ENCODE measurements around the gene AATK.

Gene AATK

DNA sequence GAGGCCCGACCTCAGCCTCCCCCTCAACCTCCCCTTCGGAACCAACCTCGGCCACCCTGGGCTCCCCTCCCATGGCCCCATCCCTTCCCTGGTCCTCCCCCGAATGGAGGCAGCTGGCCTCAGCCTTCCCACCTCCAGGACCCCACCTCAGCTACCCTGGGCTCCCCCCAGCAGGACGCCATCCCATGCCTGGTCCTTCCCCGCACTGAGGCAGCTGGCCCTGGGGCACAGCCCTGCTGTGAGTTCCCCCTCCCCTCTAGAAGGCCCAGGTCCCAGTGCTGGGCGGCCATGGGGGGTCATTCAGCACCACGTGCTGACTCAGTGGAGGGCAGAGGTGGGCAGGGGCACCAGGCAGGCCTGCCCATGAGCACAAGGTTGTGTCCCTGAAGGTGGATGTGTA lies 29.7 kb downstream of the AATK start:
- TF ChIP-seq, protein P1, sequence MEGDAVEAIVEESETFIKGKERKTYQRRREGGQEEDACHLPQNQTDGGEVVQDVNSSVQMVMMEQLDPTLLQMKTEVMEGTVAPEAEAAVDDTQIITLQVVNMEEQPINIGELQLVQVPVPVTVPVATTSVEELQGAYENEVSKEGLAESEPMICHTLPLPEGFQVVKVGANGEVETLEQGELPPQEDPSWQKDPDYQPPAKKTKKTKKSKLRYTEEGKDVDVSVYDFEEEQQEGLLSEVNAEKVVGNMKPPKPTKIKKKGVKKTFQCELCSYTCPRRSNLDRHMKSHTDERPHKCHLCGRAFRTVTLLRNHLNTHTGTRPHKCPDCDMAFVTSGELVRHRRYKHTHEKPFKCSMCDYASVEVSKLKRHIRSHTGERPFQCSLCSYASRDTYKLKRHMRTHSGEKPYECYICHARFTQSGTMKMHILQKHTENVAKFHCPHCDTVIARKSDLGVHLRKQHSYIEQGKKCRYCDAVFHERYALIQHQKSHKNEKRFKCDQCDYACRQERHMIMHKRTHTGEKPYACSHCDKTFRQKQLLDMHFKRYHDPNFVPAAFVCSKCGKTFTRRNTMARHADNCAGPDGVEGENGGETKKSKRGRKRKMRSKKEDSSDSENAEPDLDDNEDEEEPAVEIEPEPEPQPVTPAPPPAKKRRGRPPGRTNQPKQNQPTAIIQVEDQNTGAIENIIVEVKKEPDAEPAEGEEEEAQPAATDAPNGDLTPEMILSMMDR (IDR thresholded peaks at IDR 0.05; ENCODE audit: insufficient read depth, low read length, missing control alignments), result no peak
- no peak for DNase-seq (ENCODE audit: low read depth, low spot score)
- POLR2A ChIA-PET, result no interaction called here
- CTCF ChIA-PET, result interaction anchor here (1.0 kb wide), 1 partner anchor 12 kb away, joined by 3 read pairs; no protein-coding TSS in a partner anchor
- H3K4me3 ChIP-seq (ENCODE audit: low read depth, low read length), result no peak overlapping the region

DNA sequence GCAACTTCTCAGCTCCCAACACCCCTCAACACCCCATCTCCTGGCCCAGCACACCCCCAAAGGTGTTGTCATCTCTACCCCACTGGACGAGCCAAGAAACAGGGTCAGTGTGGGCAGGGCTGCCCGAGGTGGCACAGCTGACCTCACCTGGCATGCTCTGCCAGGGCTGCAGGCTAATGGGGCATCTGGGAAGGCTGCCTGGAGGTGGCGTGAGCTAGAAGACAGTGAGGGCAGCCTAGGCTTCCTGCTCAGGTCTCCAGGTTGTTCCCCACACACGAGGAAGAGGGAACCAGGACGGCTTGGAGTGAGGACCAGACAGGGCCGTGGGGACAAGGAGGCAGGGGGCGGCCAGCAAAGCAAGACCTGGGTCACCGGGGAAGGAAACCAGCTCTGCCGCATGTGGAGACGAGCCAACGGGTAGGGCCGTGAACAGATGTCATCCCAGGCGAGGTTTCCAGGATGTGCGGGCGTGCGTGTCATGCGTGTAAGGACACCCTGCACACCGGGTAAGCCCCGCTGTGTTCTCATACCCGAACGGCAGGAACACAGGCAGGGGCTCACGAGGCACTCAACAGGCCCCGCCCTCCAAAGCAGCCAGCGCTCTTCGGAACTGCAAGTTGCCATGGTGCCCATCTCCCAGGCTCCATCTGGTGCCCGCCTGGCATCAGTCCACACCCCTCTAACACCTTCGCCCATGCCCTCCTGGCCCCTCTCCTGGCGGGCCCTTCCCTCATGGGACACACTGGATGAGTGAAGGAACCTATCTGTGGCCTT lies 30.3 kb downstream of the AATK start:
- CTCF ChIA-PET, result interaction anchor here (1.0 to 7.0 kb wide), 2 partner anchors 7 to 12 kb away, joined by 3 to 38 read pairs; no protein-coding TSS in a partner anchor
- no peak for DNase-seq (ENCODE audit: low read depth, low spot score)
- TF ChIP-seq, protein P1 (IDR thresholded peaks at IDR 0.05; ENCODE audit: insufficient read depth, low read length, missing control alignments), result no peak
- H3K4me3 ChIP-seq (ENCODE audit: low read depth, low read length), result no peak overlapping the region
- POLR2A ChIA-PET, result no interaction called here

DNA sequence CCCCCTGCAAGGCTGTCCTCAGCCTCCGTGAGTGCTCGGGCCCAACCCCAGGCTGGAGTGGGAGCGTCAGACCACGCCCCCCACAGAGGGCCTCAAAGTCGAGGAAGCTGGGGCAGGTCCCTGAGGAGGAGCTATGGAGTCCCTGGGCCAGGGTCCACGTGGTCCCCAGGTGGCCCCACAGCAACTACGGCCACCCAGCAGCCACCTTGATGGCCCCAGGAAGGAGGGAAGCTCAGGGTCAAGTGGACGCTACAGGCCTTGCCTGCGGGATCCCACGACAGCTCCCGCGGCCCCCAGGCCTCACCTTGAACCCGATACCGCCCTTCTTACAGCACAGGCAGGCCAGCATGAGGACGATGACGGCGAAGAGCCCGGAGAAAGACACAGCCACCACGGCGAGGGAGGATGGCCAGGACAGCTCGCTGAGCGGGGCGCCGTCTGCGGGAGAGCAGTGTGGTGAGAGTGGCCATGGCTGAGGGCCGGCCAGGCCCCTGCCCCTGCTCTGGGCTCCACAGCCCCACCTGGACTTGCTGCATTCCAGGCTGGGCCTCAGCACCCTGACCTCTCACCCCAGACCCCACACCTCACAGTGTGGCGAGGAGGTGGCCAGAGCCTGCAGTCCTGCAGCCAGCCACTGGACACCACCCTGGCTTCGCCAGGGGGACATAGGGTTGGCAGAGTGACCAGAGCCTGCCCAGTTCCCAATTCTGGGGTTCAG lies 31.8 kb downstream of the AATK start:
- POLR2A ChIA-PET, result no interaction called here
- no peak for DNase-seq (ENCODE audit: low read depth, low spot score)
- TF ChIP-seq, protein P1 (IDR thresholded peaks at IDR 0.05; ENCODE audit: insufficient read depth, low read length, missing control alignments), result no peak
- no peak overlapping the region for H3K4me3 ChIP-seq (ENCODE audit: low read depth, low read length)
- CTCF ChIA-PET, result interaction anchor here (7.0 kb wide), 1 partner anchor 9 kb away, joined by 38 read pairs; no protein-coding TSS in a partner anchor

DNA sequence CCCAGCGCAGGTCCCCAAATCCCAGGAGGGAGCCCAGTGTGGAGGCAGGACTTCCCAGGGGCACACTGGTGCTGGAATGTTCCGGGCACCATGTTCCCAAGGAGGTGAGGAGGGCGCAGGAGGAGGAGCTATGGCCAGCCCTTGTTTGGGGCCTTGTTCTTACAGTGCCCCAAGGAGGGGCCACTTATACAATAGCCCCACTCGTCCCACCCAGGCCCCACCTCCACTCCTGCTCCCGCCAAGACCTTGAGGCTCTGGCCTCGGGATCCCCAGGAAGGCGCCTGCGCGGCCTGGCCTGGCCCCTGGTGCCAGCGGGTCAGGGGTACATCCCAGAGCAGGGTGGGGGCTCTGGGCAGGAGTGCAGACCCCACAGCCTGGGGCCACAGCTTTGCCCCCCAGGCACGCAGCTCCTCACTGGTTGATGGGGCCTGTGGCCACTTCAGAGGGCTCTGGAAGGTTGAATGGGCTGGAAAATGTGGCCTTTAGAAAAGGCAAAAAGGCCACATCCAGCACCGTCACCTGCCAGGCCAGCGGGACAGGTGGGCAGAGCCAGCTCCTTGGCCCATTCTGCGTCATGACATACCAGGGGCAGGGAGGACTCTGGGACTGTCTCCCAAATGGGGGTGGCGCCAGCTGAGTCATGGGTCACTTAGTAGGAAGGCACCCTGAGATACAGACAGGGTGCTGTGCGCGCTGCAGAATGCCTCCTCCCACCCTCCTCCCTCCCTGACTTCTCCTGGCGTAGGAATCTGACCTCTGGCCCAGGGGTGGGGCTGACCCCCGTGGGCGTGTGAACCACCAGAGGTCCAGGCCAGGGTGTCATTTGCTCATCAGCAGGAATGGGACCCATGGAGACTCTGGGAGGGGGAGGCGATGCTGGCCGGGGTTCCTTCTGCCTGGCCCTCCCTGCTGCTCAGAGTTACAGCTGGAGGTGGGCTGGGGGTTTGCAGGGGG lies 33.0 kb downstream of the AATK start:
- POLR2A ChIA-PET, result no interaction called here
- DNase-seq (ENCODE audit: low read depth, low spot score), result no peak
- CTCF ChIA-PET, result interaction anchor here (7.0 kb wide), 1 partner anchor 10 kb away, joined by 38 read pairs; no protein-coding TSS in a partner anchor
- H3K4me3 ChIP-seq (ENCODE audit: low read depth, low read length), result no peak overlapping the region
- TF ChIP-seq, protein P1 (IDR thresholded peaks at IDR 0.05; ENCODE audit: insufficient read depth, low read length, missing control alignments), result no peak

DNA sequence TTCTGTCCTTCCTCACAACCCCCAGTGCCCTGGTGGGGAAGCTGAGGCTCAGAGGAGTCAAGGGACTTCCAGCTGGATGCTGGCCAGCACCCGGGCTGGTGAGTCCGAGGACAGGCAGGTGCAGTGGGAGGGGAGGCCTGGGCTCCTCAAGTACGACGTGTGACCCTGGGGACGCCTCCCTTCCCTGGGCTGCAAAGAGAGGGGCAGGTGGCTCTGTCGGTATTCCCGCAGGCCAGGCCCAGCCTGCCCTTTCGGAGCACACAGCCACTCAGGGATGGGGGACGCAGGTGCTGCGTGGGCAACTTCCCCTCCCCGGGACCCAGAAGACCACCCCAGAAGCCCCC lies 33.9 kb downstream of the AATK start:
- H3K4me3 ChIP-seq (ENCODE audit: low read depth, low read length), result no peak overlapping the region
- TF ChIP-seq, protein P1 (IDR thresholded peaks at IDR 0.05; ENCODE audit: insufficient read depth, low read length, missing control alignments), result no peak
- ChIA-PET CTCF (interaction anchor here (7.0 kb wide), 1 partner anchor 11 kb away, joined by 38 read pairs; no protein-coding TSS in a partner anchor), POLR2A (no interaction called here)
- no peak for DNase-seq (ENCODE audit: low read depth, low spot score)
